Keratinocyte (primary cell): ENCODE measurements around the gene DNASE1. TPM values are rescaled to one million over a fixed set of nuclear protein-coding genes. Genes with fewer than 3 reads are reported as not detected.

Experiments
- DNase-seq: peaks from one replicate; pipeline ENCODE4 v3.0.0-alpha.2; 2011; ENCODE audit warnings: low read depth, missing footprints, low spot score
- FAIRE-seq: peaks from 2 replicates; lab custom pipeline; 2011; peaks lifted over from hg19 to GRCh38; lab: Jason Lieb, UNC
- H2AFZ ChIP-seq: 2 replicates; pipeline ENCODE4 v1.6.0; 2012; ENCODE audit warnings: low read length, control low read depth, inconsistent platforms; ENCODE audit not compliant: control insufficient read depth
- H3K27ac ChIP-seq: 2 replicates; pipeline ENCODE4 v1.5.1; 2011; ENCODE audit warnings: low read length; ENCODE audit not compliant: control insufficient read depth, insufficient read depth
- H3K27me3 ChIP-seq: 3 replicates; pipeline ENCODE4 v1.6.0; 2011; ENCODE audit warnings: low read length; ENCODE audit not compliant: control insufficient read depth, insufficient read depth; ENCODE audit errors: extremely low read depth
- H3K36me3 ChIP-seq, 2 experiments: 2 replicates in 1 of 2; 3 replicates in 1 of 2; pipeline ENCODE4 v1.5.1; 2011; ENCODE audit warnings: low read length in 2 of 2, mild to moderate bottlenecking in 1 of 2; ENCODE audit not compliant: control insufficient read depth in 2 of 2, insufficient read depth in 2 of 2; ENCODE audit errors: extremely low read depth in 1 of 2
- H3K4me1 ChIP-seq: 3 replicates; pipeline ENCODE4 v1.5.1; 2011; ENCODE audit warnings: low read length; ENCODE audit not compliant: control insufficient read depth, insufficient read depth; ENCODE audit errors: extremely low read depth
- H3K4me2 ChIP-seq: 3 replicates; pipeline ENCODE4 v1.6.0; 2011; ENCODE audit warnings: low read depth, low read length; ENCODE audit not compliant: control insufficient read depth, insufficient read depth; ENCODE audit errors: extremely low read depth
- H3K4me3 ChIP-seq, 3 experiments: fragments of 200-600 bp in 1 of 3; sonication (generic) in 1 of 3; 2 replicates in 2 of 3; 3 replicates in 1 of 3; pipeline ENCODE4 v1.5.1; 2011 to 2016; ENCODE audit warnings: low read length in 3 of 3, mild to moderate bottlenecking in 3 of 3, control low read depth in 2 of 3, inconsistent platforms in 1 of 3, low read depth in 1 of 3, mixed read lengths in 1 of 3, mixed run types in 1 of 3, moderate library complexity in 1 of 3; ENCODE audit not compliant: control insufficient read depth in 2 of 3, insufficient read depth in 2 of 3; ENCODE audit errors: extremely low read depth in 1 of 3
- H3K79me2 ChIP-seq: 2 replicates; pipeline ENCODE4 v1.6.0; 2012; ENCODE audit warnings: low read length; ENCODE audit not compliant: control insufficient read depth, insufficient read depth
- H3K9ac ChIP-seq: 3 replicates; pipeline ENCODE4 v1.6.0; 2011; ENCODE audit warnings: low read length; ENCODE audit not compliant: control insufficient read depth, insufficient read depth; ENCODE audit errors: extremely low read depth
- H3K9me1 ChIP-seq: 3 replicates; pipeline ENCODE4 v1.6.0; 2011; ENCODE audit warnings: low read length; ENCODE audit not compliant: control insufficient read depth, insufficient read depth; ENCODE audit errors: extremely low read depth
- H3K9me3 ChIP-seq: 2 replicates; pipeline ENCODE4 v1.5.1; 2012; ENCODE audit warnings: low read depth, low read length; ENCODE audit not compliant: control insufficient read depth
- H4K20me1 ChIP-seq: 3 replicates; pipeline ENCODE4 v1.6.0; 2011; ENCODE audit warnings: low read length; ENCODE audit not compliant: control insufficient read depth, insufficient read depth; ENCODE audit errors: extremely low read depth
- CTCF ChIP-seq, 3 experiments: IDR thresholded peaks in 1 of 3; conservative IDR thresholded peaks in 1 of 3; optimal IDR thresholded peaks in 1 of 3; 2 replicates in 2 of 3; 3 replicates in 1 of 3; pipeline versions ENCODE3 to v1.5.1; 2011; ENCODE audit warnings: low read length in 3 of 3, mild to moderate bottlenecking in 3 of 3, moderate library complexity in 2 of 3, control low read depth in 1 of 3, inconsistent platforms in 1 of 3; ENCODE audit not compliant: insufficient read depth in 2 of 3; ENCODE audit errors: extremely low read depth in 1 of 3
- EZH2 ChIP-seq: IDR thresholded peaks from one replicate; pipeline ENCODE4 v1.6.1; 2012; ENCODE audit warnings: inconsistent platforms, mild to moderate bottlenecking, low read length, moderate library complexity
- dilution Hi-C: fragments of 300-500 bp; cut with MboI; formaldehyde crosslinking; loops from one replicate; pipeline ENCODE4 v1.7.0; 2020; ENCODE audit warnings: low sequenced_read_pairs; ENCODE audit not compliant: extremely low pct_ligation_motif_present
- polyA plus RNA-seq, 5 experiments: library from polyadenylated mRNA; depleted of rRNA in 3 of 5; stranded (reverse) in 3 of 5; stranded (forward) in 1 of 5; unstranded in 1 of 5; fragments of >200 nt; gene quantifications; 1 replicate in 1 of 5; 2 replicates in 3 of 5; 3 replicates in 1 of 5; pipeline versions ENCODE4 v1.2.1 to v1.2.3, GENCODE V29; 2011 to 2012; ENCODE audit warnings: missing spikeins in 2 of 5, low read depth in 1 of 5, low replicate concordance in 1 of 5

The DNASE1 gene
- polyA plus RNA-seq, 1 donor (not counting 4 experiments of a cell fraction or from before 2014, with no cell fraction given), result 5.2 TPM

DNA sequence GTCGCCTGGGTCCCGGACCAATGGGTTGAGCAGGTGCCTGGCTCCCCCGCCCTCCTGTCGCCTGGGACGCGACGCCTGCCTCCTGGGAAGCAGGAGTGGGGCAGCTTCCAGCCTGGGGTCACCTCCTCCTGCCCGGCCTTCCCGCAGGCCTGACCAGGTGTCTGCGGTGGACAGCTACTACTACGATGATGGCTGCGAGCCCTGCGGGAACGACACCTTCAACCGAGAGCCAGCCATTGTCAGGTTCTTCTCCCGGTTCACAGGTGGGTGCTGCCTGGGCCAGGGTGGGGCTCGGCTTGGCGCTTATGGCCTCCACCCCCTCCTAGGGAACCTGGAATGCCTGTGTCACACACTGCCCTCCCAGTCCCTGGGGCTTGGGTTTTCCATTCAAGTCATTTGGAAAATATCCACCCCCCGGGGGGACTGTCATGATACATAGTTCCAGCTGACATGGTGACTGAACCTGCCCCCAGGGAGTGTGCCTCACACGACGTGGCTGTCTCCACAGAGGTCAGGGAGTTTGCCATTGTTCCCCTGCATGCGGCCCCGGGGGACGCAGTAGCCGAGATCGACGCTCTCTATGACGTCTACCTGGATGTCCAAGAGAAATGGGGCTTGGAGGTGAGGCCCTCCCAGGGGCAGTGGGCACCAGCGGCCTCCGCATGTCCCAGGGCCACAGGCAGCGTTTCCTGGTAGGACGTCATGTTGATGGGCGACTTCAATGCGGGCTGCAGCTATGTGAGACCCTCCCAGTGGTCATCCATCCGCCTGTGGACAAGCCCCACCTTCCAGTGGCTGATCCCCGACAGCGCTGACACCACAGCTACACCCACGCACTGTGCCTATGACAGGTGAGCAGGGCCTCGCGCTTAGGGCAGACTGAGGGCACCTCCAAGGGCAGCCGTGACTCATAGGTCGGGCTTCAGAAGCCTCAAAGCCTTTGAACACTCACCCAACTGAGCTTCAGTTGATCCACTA is 2.3 kb downstream of the DNASE1 start:
- H3K27me3 ChIP-seq, result no peaks in the 10 kb centered on the region
- no peak for TF ChIP-seq CTCF (optimal IDR thresholded peaks at IDR 0.05 in 1 of 3, IDR thresholded peaks at IDR 0.05 in 1 of 3, conservative IDR thresholded peaks at IDR 0.05 in 1 of 3; ENCODE audit: extremely low read depth in 1 of 3, insufficient read depth in 2 of 3, low read length in 3 of 3)
- TF ChIP-seq EZH2, result no peak
- FAIRE-seq (no peak), DNase-seq (no peak)
- H3K36me3 ChIP-seq, result peaks cover 29 to 32% of the 10 kb centered on the region in 2 experiments
- H3K79me2 ChIP-seq, result no peaks in the 10 kb centered on the region
- H3K9me1 ChIP-seq, result no peaks in the 10 kb centered on the region
- H3K4me1 ChIP-seq, result no peaks in the 10 kb centered on the region
- dilution Hi-C loops, result no loop called here
- H3K4me2 ChIP-seq, result no peak overlapping the region
- H3K9ac ChIP-seq, result no peak overlapping the region
- no peak overlapping the region for H2AFZ ChIP-seq
- no peaks in the 10 kb centered on the region for H3K9me3 ChIP-seq
- H3K4me3 ChIP-seq, result no peak overlapping the region
- peaks cover 4% of the 10 kb centered on the region for H4K20me1 ChIP-seq
- H3K27ac ChIP-seq, result no peak overlapping the region

DNA sequence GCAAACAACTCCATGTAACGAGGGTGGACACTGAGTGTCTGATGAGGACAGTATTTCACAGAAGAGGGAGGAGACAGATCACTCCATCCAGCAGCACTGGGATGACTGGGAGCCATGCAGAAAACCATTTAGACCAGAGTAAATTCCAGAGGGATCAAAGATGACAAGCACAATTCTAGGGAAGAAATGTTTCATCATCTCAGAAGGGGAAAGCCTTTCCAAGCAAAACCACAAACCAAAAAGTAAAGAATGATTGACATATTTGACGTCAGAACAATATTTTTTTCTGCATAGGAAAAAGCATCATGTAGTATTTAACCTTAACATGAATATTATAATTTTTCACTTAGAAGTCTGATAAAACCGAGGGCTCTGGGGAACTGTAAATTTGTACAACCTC is 4.8 kb downstream of the DNASE1 start:
- FAIRE-seq (no peak), DNase-seq (no peak)
- Histone ChIP-seq H3K9me1 (no peaks in the 10 kb centered on the region), H4K20me1 (no peaks in the 10 kb centered on the region), H3K9me3 (no peaks in the 10 kb centered on the region), H3K27me3 (no peaks in the 10 kb centered on the region), H3K27ac (no peak overlapping the region), H3K4me1 (no peaks in the 10 kb centered on the region), H3K4me2 (no peak overlapping the region), H3K9ac (no peak overlapping the region), H3K4me3 (no peak overlapping the region), H2AFZ (no peak overlapping the region), H3K79me2 (no peaks in the 10 kb centered on the region), H3K36me3 (peaks cover 36 to 40% of the 10 kb centered on the region in 2 experiments)
- dilution Hi-C loops, result no loop called here
- TF ChIP-seq EZH2 (no peak), CTCF (optimal IDR thresholded peaks at IDR 0.05 in 1 of 3, IDR thresholded peaks at IDR 0.05 in 1 of 3, conservative IDR thresholded peaks at IDR 0.05 in 1 of 3; ENCODE audit: extremely low read depth in 1 of 3, insufficient read depth in 2 of 3, low read length in 3 of 3) (no peak)
